ENCODE data around the gene EMX1. TPM values are rescaled to one million over a fixed set of nuclear protein-coding genes. Genes with fewer than 3 reads are reported as not detected.
A peak's percentile ranks its signal among the peaks of the same experiment; 100 is the strongest.

Gene EMX1
- total RNA-seq, 2 experiments from 2014 or later: not detected

GRCh38 chr2:72950558-72951255 is 33.4 kb downstream of the EMX1 start:
- DNase-seq: no peak
- H3K4me1 Mint-ChIP-seq (ENCODE audit: low read depth): peaks cover 33% of the 10 kb centered on the region
- no peak for ATAC-seq
- peaks cover 4% of the 10 kb centered on the region for H3K36me3 Mint-ChIP-seq (ENCODE audit: low read depth)
- CTCF ChIA-PET: interaction anchor here (5.9 kb wide), 1 partner anchor 23 kb away, joined by 31 read pairs; no protein-coding TSS in a partner anchor
- no peaks in the 10 kb centered on the region for H3K9me3 Mint-ChIP-seq (ENCODE audit: insufficient read depth)
- H3K27me3 Mint-ChIP-seq (ENCODE audit: low read depth): no peaks in the 10 kb centered on the region
- H3K27ac Mint-ChIP-seq: no peak overlapping the region
- no peak overlapping the region for H3K4me3 Mint-ChIP-seq
- POLR2A ChIA-PET: interaction anchor here (0.6 kb wide), 1 partner anchor 9 kb away, joined by 3 read pairs; no protein-coding TSS in a partner anchor

- Mint-ChIP-seq H3K4me3 (no peak overlapping the region), H3K9me3 (ENCODE audit: insufficient read depth) (no peaks in the 10 kb centered on the region), H3K27me3 (ENCODE audit: low read depth) (no peaks in the 10 kb centered on the region), H3K27ac (no peak overlapping the region), H3K4me1 (ENCODE audit: low read depth) (peaks cover 33% of the 10 kb centered on the region), H3K36me3 (ENCODE audit: low read depth) (peaks cover 4% of the 10 kb centered on the region)
- POLR2A ChIA-PET: interaction anchor here (0.6 kb wide), 1 partner anchor 9 kb away, joined by 3 read pairs; no protein-coding TSS in a partner anchor
- ATAC-seq (no peak), DNase-seq (no peak)
- CTCF ChIA-PET: interaction anchor here (0.5 to 5.9 kb wide), 3 partner anchors 22 to 226 kb away, joined by 3 to 31 read pairs (median 6); no protein-coding TSS in a partner anchor
These were observed 34.2 kb downstream of the EMX1 start for GRCh38 chr2:72951303-72952095.

- POLR2A ChIA-PET: no interaction called here
- Mint-ChIP-seq H3K9me3 (ENCODE audit: insufficient read depth) (no peaks in the 10 kb centered on the region), H3K4me3 (no peak overlapping the region), H3K27me3 (ENCODE audit: low read depth) (no peaks in the 10 kb centered on the region), H3K36me3 (ENCODE audit: low read depth) (peaks cover 10% of the 10 kb centered on the region), H3K4me1 (ENCODE audit: low read depth) (peaks cover 39% of the 10 kb centered on the region), H3K27ac (peak overlapping the region; percentile 73)
- ATAC-seq (no peak), DNase-seq (no peak)
- CTCF ChIA-PET: interaction anchor here (0.5 to 5.9 kb wide), 3 partner anchors 21 to 59 kb away, joined by 3 to 31 read pairs (median 6); no protein-coding TSS in a partner anchor
These were observed 34.9 kb downstream of the EMX1 start for GRCh38 chr2:72952110-72952823.

- no peaks in the 10 kb centered on the region for H3K27me3 Mint-ChIP-seq (ENCODE audit: low read depth)
- ATAC-seq (no peak), DNase-seq (no peak)
- H3K36me3 Mint-ChIP-seq (ENCODE audit: low read depth): peaks cover 10% of the 10 kb centered on the region
- CTCF ChIA-PET: interaction anchor here (0.8 to 5.9 kb wide), 4 partner anchors 21 to 224 kb away, joined by 3 to 31 read pairs (median 6); no protein-coding TSS in a partner anchor
- POLR2A ChIA-PET: no interaction called here
- no peaks in the 10 kb centered on the region for H3K9me3 Mint-ChIP-seq (ENCODE audit: insufficient read depth)
- H3K4me3 Mint-ChIP-seq: no peak overlapping the region
- peak overlapping the region; percentile 92 for H3K27ac Mint-ChIP-seq
- peaks cover 40% of the 10 kb centered on the region for H3K4me1 Mint-ChIP-seq (ENCODE audit: low read depth)
These were observed 35.6 kb downstream of the EMX1 start for GRCh38 chr2:72952961-72953360.

- DNase-seq (no peak), ATAC-seq (peak; percentile 18)
- peaks cover 10% of the 10 kb centered on the region for H3K36me3 Mint-ChIP-seq (ENCODE audit: low read depth)
- H3K27ac Mint-ChIP-seq: peak overlapping the region; percentile 92
- ChIA-PET CTCF (interaction anchor here (0.8 to 5.9 kb wide), 9 partner anchors 20 to 223 kb away, joined by 3 to 31 read pairs (median 4); partner anchors contain the start of gene SPR), POLR2A (interaction anchor here (1.1 to 1.5 kb wide), 3 partner anchors 12 to 27 kb away, joined by 3 to 6 read pairs (median 4); no protein-coding TSS in a partner anchor)
- H3K4me3 Mint-ChIP-seq: peak overlapping the region; percentile 79
- no peaks in the 10 kb centered on the region for H3K9me3 Mint-ChIP-seq (ENCODE audit: insufficient read depth)
- no peaks in the 10 kb centered on the region for H3K27me3 Mint-ChIP-seq (ENCODE audit: low read depth)
- H3K4me1 Mint-ChIP-seq (ENCODE audit: low read depth): peaks cover 43% of the 10 kb centered on the region
These were observed 36.2 kb downstream of the EMX1 start for GRCh38 chr2:72953528-72953927.

DNA sequence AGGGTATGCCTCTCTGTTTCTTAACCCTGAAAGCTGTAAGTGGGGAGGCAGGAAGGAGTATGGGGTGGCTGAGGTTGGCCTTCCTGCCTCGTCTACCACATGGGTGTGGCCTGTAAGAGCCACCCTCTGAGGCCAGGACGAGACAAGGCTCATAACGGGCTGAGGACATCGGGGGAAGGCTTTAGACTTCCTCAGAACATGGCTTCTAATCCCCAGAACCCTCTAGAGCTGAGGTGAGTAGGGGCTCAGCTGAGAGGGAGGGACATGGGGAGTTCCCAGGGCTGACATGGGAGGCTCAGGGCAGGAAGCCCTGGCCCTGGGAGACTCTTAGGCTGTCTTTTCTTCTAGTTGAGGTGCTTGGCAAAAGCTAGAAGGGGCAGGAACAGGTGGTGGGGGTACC is 36.7 kb downstream of the EMX1 start:
- CTCF ChIA-PET: interaction anchor here (0.8 to 5.9 kb wide), 10 partner anchors 20 to 223 kb away, joined by 3 to 31 read pairs (median 4); partner anchors contain the start of gene SPR

GRCh38 chr2:72954376-72955227 is 37.3 kb downstream of the EMX1 start:
- H3K4me3 Mint-ChIP-seq: peak overlapping the region; percentile 79
- peaks cover 10% of the 10 kb centered on the region for H3K36me3 Mint-ChIP-seq (ENCODE audit: low read depth)
- peak overlapping the region; percentile 92 for H3K27ac Mint-ChIP-seq
- H3K4me1 Mint-ChIP-seq (ENCODE audit: low read depth): peaks cover 41% of the 10 kb centered on the region
- H3K27me3 Mint-ChIP-seq (ENCODE audit: low read depth): no peaks in the 10 kb centered on the region
- ChIA-PET POLR2A (interaction anchor here (1.1 to 1.5 kb wide), 4 partner anchors 9 to 28 kb away, joined by 3 to 6 read pairs (median 4); no protein-coding TSS in a partner anchor), CTCF (interaction anchor here (0.9 to 5.9 kb wide), 9 partner anchors 19 to 222 kb away, joined by 3 to 31 read pairs (median 4); partner anchors contain the start of gene SPR)
- no peaks in the 10 kb centered on the region for H3K9me3 Mint-ChIP-seq (ENCODE audit: insufficient read depth)
- DNase-seq (no peak), ATAC-seq (peak; percentile 23)

More for the DNA sequence above, 36.7 kb downstream of the EMX1 start:
- peaks cover 10% of the 10 kb centered on the region for H3K36me3 Mint-ChIP-seq (ENCODE audit: low read depth)
- peak; percentile 96 for ATAC-seq
- peaks cover 40% of the 10 kb centered on the region for H3K4me1 Mint-ChIP-seq (ENCODE audit: low read depth)
- POLR2A ChIA-PET: interaction anchor here (1.1 to 1.5 kb wide), 4 partner anchors 10 to 28 kb away, joined by 3 to 6 read pairs (median 4); no protein-coding TSS in a partner anchor
- peak; percentile 84 for DNase-seq
- H3K4me3 Mint-ChIP-seq: peak overlapping the region; percentile 79
- no peaks in the 10 kb centered on the region for H3K9me3 Mint-ChIP-seq (ENCODE audit: insufficient read depth)
- H3K27ac Mint-ChIP-seq: peak overlapping the region; percentile 92
- H3K27me3 Mint-ChIP-seq (ENCODE audit: low read depth): no peaks in the 10 kb centered on the region

- H3K4me1 Mint-ChIP-seq (ENCODE audit: low read depth): peaks cover 43% of the 10 kb centered on the region
- H3K36me3 Mint-ChIP-seq (ENCODE audit: low read depth): peaks cover 10% of the 10 kb centered on the region
- CTCF ChIA-PET: interaction anchor here (1.7 to 5.9 kb wide), 3 partner anchors 18 to 39 kb away, joined by 4 to 31 read pairs (median 6); no protein-coding TSS in a partner anchor
- POLR2A ChIA-PET: interaction anchor here (1.3 kb wide), 1 partner anchor 8 kb away, joined by 4 read pairs; no protein-coding TSS in a partner anchor
- H3K9me3 Mint-ChIP-seq (ENCODE audit: insufficient read depth): no peaks in the 10 kb centered on the region
- ATAC-seq (no peak), DNase-seq (no peak)
- H3K4me3 Mint-ChIP-seq: peak overlapping the region; percentile 79
- H3K27ac Mint-ChIP-seq: peak overlapping the region; percentile 55
- no peaks in the 10 kb centered on the region for H3K27me3 Mint-ChIP-seq (ENCODE audit: low read depth)
These were observed 38.1 kb downstream of the EMX1 start for GRCh38 chr2:72955228-72956049.

GRCh38 chr2:72956050-72956395 is 38.7 kb downstream of the EMX1 start:
- CTCF ChIA-PET: interaction anchor here (2.4 to 5.9 kb wide), 2 partner anchors 18 to 64 kb away, joined by 13 to 31 read pairs; no protein-coding TSS in a partner anchor
- no peaks in the 10 kb centered on the region for H3K27me3 Mint-ChIP-seq (ENCODE audit: low read depth)
- POLR2A ChIA-PET: no interaction called here
- H3K4me3 Mint-ChIP-seq: no peak overlapping the region
- DNase-seq: no peak
- H3K9me3 Mint-ChIP-seq (ENCODE audit: insufficient read depth): no peaks in the 10 kb centered on the region
- H3K27ac Mint-ChIP-seq: no peak overlapping the region
- peaks cover 43% of the 10 kb centered on the region for H3K4me1 Mint-ChIP-seq (ENCODE audit: low read depth)
- no peak for ATAC-seq
- H3K36me3 Mint-ChIP-seq (ENCODE audit: low read depth): peaks cover 10% of the 10 kb centered on the region

- Mint-ChIP-seq H3K27me3 (ENCODE audit: low read depth) (no peaks in the 10 kb centered on the region), H3K4me3 (no peak overlapping the region), H3K27ac (no peak overlapping the region), H3K9me3 (ENCODE audit: insufficient read depth) (no peaks in the 10 kb centered on the region), H3K4me1 (ENCODE audit: low read depth) (peaks cover 43% of the 10 kb centered on the region), H3K36me3 (ENCODE audit: low read depth) (peaks cover 10% of the 10 kb centered on the region)
- ChIA-PET POLR2A (no interaction called here), CTCF (interaction anchor here (2.4 kb wide), 1 partner anchor 64 kb away, joined by 13 read pairs; no protein-coding TSS in a partner anchor)
- DNase-seq: no peak
- no peak for ATAC-seq
These were observed 39.6 kb downstream of the EMX1 start for GRCh38 chr2:72956936-72957335.

Measured in activated CD8-positive, alpha-beta T cell treated with anti-CD3 and anti-CD28 coated beads, Interleukin-2, amount 10 ng/mL, durations not matched to agents 7 days and 5 days (primary cell).